ENCODE data around the gene NOTCH3.

The NOTCH3 gene

GRCh38 chr19:15235781-15236180 is 35.0 kb upstream of the NOTCH3 start:
- no peak for DNase-seq (ENCODE audit: low read depth)
- TF ChIP-seq CTCF (IDR thresholded peaks at IDR 0.05; ENCODE audit: low read depth, low read length, missing control alignments), result no peak
- no peak overlapping the region for H3K4me3 ChIP-seq (ENCODE audit: low read depth, low read length)

GRCh38 chr19:15234431-15235130 is 33.8 kb upstream of the NOTCH3 start:
- H3K4me3 ChIP-seq (ENCODE audit: low read depth, low read length), result no peak overlapping the region
- no peak for DNase-seq (ENCODE audit: low read depth)
- no peak for TF ChIP-seq CTCF (IDR thresholded peaks at IDR 0.05; ENCODE audit: low read depth, low read length, missing control alignments)

GRCh38 chr19:15231271-15231670 is 30.5 kb upstream of the NOTCH3 start:
- H3K4me3 ChIP-seq (ENCODE audit: low read depth, low read length), result no peak overlapping the region
- DNase-seq (ENCODE audit: low read depth), result no peak
- TF ChIP-seq CTCF (IDR thresholded peaks at IDR 0.05; ENCODE audit: low read depth, low read length, missing control alignments), result no peak

GRCh38 chr19:15227261-15227660 is 26.5 kb upstream of the NOTCH3 start:
- no peak for TF ChIP-seq CTCF (IDR thresholded peaks at IDR 0.05; ENCODE audit: low read depth, low read length, missing control alignments)
- no peak overlapping the region for H3K4me3 ChIP-seq (ENCODE audit: low read depth, low read length)
- DNase-seq (ENCODE audit: low read depth), result no peak

GRCh38 chr19:15225760-15226159 is 25.0 kb upstream of the NOTCH3 start:
- no peak for TF ChIP-seq CTCF (IDR thresholded peaks at IDR 0.05; ENCODE audit: low read depth, low read length, missing control alignments)
- DNase-seq (ENCODE audit: low read depth), result no peak
- H3K4me3 ChIP-seq (ENCODE audit: low read depth, low read length), result no peak overlapping the region

- no peak for TF ChIP-seq CTCF (IDR thresholded peaks at IDR 0.05; ENCODE audit: low read depth, low read length, missing control alignments)
- DNase-seq (ENCODE audit: low read depth), result no peak
- peak overlapping the region; percentile 52 for H3K4me3 ChIP-seq (ENCODE audit: low read depth, low read length)
Measured at GRCh38 chr19:15223649-15224361, 23.0 kb upstream of the NOTCH3 start.
